ENCODE results near the gene AGAP1.

The AGAP1 gene

DNA sequence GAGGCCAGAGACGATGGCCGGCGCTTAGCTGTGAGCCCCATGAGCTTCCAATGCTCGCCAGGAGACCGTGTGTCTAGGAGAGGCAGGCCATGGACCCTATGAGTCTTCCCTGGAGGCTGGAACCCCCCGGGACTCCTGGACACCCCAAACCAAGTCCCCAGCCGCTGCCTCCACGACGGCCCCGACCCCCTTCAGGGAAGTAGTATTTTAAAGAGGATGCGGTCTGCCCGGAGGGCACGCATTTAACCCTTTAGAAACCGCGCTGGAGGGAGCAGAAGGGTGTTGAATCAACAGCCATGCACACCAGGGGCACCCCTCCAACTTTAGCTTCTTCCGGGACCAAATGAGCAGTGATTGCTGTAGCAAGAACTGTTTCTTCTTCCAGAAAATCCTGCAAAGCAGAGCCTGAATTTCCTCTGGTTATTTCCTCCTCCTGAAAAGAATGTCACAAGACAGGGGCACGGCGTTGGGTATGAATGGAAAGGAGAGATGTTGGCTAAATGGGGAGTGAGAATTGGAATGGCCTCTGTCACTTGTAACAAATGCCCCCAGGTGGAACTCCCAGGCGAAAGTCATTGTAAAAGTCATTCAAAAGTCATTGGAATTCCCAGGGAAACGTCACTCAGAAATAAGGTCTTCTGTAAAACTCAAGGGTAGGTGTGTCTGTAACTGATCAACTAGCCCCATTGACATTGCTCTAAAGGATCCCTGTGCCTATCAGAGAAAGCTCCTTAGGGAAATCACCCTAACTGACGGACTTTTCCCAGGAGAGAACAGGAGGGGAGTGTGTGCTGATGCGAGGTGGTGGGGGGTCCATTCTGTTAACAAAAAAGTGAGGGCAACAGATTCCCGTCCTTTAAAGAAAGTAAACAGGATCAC is 680.1 kb downstream of the AGAP1 start:
- DNase-seq (ENCODE audit: low spot score): no peak

GRCh38 chr2:236175548-236176150 is 681.8 kb downstream of the AGAP1 start:
- DNase-seq (ENCODE audit: low spot score): no peak

DNA sequence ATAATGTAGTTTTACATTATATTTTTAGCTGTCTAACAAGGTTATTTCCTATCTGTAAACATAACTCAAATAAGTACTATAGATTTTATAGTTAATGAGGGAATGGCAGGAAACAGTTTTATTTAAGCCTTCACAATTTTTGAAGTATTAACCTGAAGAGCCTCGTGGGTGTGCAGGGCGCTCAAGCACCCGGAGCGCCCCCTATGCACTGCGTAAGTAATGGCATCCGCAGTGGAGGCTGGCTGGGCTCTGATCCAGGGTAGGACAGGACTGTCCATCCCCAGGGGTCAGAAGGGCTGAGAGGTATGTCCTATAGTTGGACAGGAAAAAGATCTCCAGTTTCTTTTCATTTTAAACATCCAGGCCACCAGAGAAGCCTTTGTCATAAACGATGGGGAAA is 682.6 kb downstream of the AGAP1 start:
- no peak for DNase-seq (ENCODE audit: low spot score)

DNA sequence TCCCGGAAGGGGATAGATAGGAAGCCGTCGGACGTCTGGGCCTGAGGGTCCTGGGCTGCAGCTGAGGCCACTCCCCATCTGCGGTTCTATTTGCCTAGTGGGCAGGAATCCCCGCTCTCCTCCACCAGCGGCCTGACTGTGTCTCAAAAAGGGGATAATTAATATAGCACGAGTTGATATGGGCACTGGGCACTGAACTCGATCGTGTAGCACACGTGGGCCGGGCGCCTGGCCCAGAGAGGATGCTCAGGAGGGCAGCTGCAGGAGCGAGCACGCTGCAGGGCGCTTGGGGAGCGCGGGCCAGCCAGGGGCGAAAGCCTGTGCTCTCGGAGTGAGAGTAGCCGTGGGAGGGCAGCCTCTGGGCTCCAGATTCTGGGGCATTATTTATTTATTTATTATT is 683.1 kb downstream of the AGAP1 start:
- DNase-seq (ENCODE audit: low spot score): no peak

- DNase-seq (ENCODE audit: low spot score): no peak
Measured at GRCh38 chr2:236177604-236177966, 683.7 kb downstream of the AGAP1 start.

GRCh38 chr2:236177967-236178889 is 684.4 kb downstream of the AGAP1 start:
- peak; percentile 82 for DNase-seq (ENCODE audit: low spot score)

GRCh38 chr2:236178890-236179235 is 685.0 kb downstream of the AGAP1 start:
- DNase-seq (ENCODE audit: low spot score): no peak

GRCh38 chr2:236179236-236180075 is 685.6 kb downstream of the AGAP1 start:
- DNase-seq (ENCODE audit: low spot score): no peak

- DNase-seq (ENCODE audit: low spot score): no peak
Measured at GRCh38 chr2:236180076-236180816, 686.4 kb downstream of the AGAP1 start.

DNA sequence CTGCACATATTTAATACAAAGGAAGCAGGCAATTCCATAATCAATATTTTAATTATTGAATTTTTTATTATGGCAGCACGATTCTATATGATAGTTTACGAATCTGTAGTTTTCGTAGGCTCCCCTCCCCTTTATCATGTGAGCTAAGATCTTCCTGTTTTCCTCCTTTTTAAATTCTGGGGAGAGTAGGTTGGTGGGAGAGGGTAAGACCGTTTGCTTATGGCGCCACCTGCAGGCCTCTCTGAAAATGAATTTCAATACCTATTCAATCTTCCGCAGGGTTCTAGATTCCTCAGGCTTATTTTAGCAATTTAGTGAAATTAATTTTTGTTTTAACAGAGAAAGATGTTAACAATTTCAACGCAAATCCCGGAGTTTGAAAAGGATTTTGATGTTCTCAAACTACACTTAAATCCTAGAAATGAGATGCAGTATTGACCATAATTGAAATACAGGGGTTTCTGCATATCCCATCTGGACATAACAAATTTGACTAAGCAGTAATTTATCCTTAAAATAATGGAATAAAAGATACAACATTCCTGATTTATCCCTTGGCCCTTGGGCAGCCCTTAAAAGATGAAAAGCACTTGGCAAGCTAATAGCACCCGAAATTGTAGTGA is 687.1 kb downstream of the AGAP1 start:
- peak; percentile 87 for DNase-seq (ENCODE audit: low spot score)

Measured in hepatic stellate cell (primary cell).